HTERT RPE-1 (cell line): ENCODE results near the gene DBNL.

ENCODE experiments used
- in situ Hi-C: fragments of 300-500 bp; cut with MboI; formaldehyde crosslinking; loops from 4 replicates; pipeline ENCODE4 v1.14.3; 2020; ENCODE audit warnings: low sequenced_read_pairs

DBNL gene

GRCh38 chr7:44097064-44097932 lies 52.8 kb downstream of the DBNL start:
- in situ Hi-C loops, result no loop called here

GRCh38 chr7:44098092-44099068 lies 53.9 kb downstream of the DBNL start:
- in situ Hi-C loops, result no loop called here

- in situ Hi-C loops, result no loop called here
Measured at GRCh38 chr7:44099669-44100068, 55.2 kb downstream of the DBNL start.

GRCh38 chr7:44100458-44101302 lies 56.2 kb downstream of the DBNL start:
- in situ Hi-C loops, result no loop called here

- in situ Hi-C loops, result no loop called here
Measured at GRCh38 chr7:44101303-44101965, 56.9 kb downstream of the DBNL start.

GRCh38 chr7:44101966-44102845 lies 57.7 kb downstream of the DBNL start:
- in situ Hi-C loops, result no loop called here

GRCh38 chr7:44102846-44103565 lies 58.5 kb downstream of the DBNL start:
- in situ Hi-C loops, result no loop called here

GRCh38 chr7:44103566-44103922 lies 59.0 kb downstream of the DBNL start:
- in situ Hi-C loops, result no loop called here

GRCh38 chr7:44103923-44104859 lies 59.7 kb downstream of the DBNL start, which contains the start of gene AEBP1:
TSS of gene AEBP1 (plus strand) at chr7:44104345. CDS start at chr7:44104666, 321 bp downstream.
- in situ Hi-C loops, result no loop called here

- in situ Hi-C loops, result no loop called here
Measured at GRCh38 chr7:44104860-44105771, 60.6 kb downstream of the DBNL start.

GRCh38 chr7:44105832-44106231 lies 61.3 kb downstream of the DBNL start:
- in situ Hi-C loops, result no loop called here

GRCh38 chr7:44106311-44107065 lies 62.0 kb downstream of the DBNL start:
- in situ Hi-C loops, result no loop called here

GRCh38 chr7:44107116-44107960 lies 62.8 kb downstream of the DBNL start:
- in situ Hi-C loops, result no loop called here

- in situ Hi-C loops, result no loop called here
Measured at GRCh38 chr7:44107961-44108767, 63.7 kb downstream of the DBNL start.
